Measurements from ENCODE around the gene ADAMTSL1.

Gene ADAMTSL1

GRCh38 chr9:18555105-18555883, 81.3 kb downstream of the ADAMTSL1 start:
- DNase-seq = no peak

GRCh38 chr9:18564018-18564880, 90.3 kb downstream of the ADAMTSL1 start:
- DNase-seq = no peak

- DNase-seq = no peak
Observed at GRCh38 chr9:18566121-18566520, 92.2 kb downstream of the ADAMTSL1 start.

- DNase-seq = no peak
Observed at GRCh38 chr9:18568973-18569372, 95.0 kb downstream of the ADAMTSL1 start.

GRCh38 chr9:18569941-18570630, 96.1 kb downstream of the ADAMTSL1 start:
- DNase-seq = no peak

- DNase-seq = no peak
Observed at GRCh38 chr9:18573021-18573556, 99.1 kb downstream of the ADAMTSL1 start.

DNA sequence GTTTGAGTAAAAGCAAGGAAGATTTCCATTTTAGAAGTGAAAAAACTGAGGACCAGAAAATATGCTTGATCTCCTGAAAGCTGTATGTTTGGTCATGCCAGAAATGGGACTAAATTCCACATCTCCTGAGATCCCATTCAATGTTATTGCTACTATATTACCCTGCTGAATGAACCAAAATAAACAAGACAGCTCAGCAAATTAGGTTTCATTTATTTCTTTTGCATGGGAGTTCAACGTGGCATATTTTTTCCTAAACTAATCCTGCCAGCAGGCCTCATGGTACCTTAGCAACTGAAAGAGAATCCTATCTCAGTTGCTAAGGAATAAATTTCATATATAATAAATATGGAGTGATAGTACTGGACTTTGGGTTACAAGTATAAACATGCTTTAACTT, 101.7 kb downstream of the ADAMTSL1 start:
- no peak for DNase-seq

DNA sequence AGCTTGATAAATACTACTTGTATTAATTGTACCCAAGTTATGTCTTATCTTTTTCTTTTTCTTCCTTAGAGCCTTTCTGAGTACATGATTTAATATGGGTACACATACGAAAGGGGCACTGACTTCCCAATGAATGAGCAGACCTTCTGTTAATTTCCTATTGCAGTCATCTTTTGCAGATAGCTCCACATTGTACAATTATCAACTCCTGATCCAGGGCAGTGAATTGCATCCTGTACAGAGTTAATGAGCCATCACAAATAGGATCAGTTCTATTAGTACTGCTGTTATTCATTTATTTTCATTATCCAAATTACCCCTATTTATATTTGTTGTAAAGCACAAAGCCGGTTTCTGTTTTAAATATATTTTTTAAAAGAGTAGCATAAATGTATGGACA, 105.6 kb downstream of the ADAMTSL1 start:
- DNase-seq = no peak

DNA sequence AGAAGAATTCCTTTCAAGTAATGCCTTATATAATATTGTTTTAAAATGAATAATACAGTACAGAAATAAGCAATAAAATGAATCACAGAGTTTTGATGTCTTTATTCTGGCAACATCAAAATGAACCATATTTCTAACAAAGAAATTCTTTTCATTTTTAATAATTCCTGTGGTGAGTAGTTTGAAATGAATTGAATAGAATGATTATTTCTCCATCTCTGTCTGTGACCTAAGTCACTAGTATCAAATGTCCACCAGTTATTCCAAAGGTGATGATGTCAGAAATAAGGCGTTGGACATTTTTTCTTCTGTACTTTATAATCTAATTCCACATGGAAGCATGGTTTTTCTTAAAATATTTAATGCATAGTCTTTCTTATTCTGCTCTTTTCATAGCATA, 106.2 kb downstream of the ADAMTSL1 start:
- no peak for DNase-seq

- DNase-seq = no peak
Observed at GRCh38 chr9:18585996-18586395, 112.0 kb downstream of the ADAMTSL1 start.

DNA sequence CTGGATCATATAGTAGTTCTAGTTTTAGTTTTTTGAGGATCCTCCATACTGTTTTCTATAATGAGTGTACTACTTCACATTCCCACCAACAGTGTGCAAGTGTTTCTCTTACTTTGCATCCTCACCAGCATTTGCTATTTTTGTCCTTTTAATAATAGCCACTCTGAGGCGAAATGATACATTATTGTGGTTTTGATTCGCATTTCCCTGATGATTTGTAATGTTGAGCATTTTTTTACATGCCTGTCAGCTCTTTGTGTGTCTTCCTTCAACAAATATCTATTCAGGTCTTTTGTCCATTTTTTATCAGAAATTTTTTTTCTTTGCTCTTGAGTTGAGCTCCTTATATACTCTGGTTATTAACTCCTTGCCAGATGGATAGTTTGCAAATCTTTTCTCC, 114.0 kb downstream of the ADAMTSL1 start:
- DNase-seq = no peak

DNA sequence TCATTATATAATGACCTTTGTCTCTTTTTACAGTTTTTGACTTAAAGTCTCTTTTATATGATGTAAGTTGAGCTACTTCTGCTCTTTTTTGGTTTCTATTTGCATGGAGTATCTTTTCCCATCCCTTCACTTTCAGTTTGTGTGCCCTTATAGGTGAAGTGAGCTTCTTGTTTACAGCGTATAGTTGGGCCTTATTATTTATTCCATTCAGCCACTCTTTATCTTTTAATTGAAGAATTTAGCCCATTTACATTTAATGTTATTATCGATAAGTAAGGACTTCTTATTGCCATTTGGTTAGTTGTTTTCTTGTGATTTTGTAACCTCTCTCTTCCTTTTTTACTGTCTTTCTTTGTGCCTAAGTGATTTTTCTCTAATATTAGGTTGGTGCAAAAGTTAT, 117.3 kb downstream of the ADAMTSL1 start:
- no peak for DNase-seq

DNA sequence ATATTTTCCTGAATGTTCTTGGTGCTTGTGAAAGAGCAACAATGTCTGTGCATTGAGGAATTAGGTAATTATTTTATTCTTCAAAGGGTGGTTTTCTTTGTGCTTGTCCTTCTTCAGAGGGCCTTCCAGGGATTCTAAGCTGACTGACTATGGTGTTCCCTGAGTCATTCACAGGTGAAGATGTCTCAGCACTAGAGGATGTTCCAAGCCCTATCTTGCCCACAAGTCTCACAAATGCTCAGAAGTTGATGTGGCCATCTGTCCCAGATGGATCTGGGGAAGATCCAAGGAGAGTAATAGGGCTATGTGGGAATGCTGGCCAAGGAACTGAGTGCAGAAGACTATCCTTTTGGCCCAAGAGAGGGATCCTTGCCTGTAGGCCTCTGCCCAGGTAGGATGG, 120.9 kb downstream of the ADAMTSL1 start:
- DNase-seq = no peak

GRCh38 chr9:18595597-18595996, 121.6 kb downstream of the ADAMTSL1 start:
- DNase-seq = no peak

GRCh38 chr9:18596920-18597319, 123.0 kb downstream of the ADAMTSL1 start:
- DNase-seq = no peak

DNA sequence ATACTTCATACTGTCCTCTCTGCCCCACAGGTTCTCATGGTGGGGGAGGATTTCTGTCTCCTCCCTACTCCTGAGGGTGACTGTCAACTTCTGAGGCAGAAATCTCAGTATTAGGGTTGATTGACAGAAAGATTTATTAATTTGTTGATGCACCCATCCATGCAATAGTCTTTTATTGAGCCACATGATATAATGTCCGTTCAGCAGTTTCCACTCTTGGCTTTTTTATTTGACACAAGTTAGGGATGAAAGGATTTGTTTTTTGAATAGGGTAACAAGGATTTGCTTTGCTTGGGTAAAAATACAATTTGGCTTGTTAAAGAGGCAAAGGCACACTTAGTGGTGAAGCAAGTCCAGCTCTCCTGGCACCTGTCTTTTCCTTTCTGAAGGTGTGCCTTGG, 125.0 kb downstream of the ADAMTSL1 start:
- DNase-seq = no peak

GRCh38 chr9:18601026-18601425, 127.1 kb downstream of the ADAMTSL1 start:
- no peak for DNase-seq

DNA sequence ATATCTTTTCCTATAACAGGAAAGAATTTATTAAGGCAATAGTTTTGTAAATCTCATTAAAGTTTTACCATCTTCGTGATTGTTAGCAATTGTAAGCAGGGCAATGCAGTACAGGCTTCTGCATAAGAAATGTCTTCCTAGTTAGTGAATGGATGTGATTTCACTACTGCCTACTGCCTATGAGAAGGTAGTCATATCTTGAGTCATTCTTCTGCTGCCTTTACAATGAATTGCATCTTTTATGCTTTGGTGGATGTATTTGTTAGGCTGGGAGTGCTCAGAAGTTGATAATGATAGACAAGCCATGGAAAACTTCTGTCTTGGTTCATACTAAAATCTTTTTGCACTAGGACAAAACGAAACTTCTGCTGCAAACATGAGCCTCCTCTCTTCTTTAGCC, 128.0 kb downstream of the ADAMTSL1 start:
- no peak for DNase-seq

DNA sequence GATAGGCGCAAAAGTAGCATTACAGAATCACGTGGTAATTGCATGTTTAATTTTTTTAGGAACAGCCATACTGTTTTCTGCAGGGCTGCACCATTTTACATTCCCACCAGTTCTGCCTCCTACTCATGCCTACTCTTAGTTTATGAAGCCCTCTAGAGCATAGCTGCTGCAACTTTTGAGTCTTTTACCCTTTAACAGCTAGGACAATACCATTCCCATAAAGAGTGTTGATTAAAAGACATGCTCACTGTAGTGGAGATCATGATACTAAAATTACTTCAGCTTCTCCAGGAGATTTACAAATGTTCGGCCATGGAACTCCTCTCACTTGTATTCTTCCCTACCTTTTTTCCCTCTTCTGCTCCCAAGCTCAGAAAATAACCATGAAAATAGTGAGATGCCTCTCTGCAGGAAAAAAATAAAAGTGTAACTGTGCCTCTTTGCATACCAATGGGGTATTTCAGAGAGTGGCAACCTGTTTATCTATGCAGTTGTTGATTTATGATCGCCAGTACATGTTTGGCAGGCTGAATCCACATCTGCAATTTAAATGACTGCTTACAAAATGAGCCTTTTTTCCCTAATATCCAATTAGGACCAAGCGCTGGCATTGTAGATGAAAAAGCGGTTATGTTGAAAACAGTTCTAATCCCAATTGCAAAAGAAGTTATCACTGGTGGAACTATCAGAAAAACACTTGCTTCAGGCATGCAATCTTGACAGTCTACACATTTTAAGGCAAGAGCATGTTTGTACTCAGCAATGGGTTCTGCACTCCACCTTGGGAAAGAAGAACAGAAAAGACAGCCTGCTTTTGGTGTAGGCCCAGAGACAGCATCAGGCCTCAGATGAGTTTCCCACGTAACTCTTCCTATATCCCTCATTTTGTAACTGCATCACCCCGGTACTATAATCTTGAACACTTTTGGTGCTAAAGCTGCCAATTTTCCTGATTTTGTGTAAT, 131.1 kb downstream of the ADAMTSL1 start:
- DNase-seq = no peak

DNA sequence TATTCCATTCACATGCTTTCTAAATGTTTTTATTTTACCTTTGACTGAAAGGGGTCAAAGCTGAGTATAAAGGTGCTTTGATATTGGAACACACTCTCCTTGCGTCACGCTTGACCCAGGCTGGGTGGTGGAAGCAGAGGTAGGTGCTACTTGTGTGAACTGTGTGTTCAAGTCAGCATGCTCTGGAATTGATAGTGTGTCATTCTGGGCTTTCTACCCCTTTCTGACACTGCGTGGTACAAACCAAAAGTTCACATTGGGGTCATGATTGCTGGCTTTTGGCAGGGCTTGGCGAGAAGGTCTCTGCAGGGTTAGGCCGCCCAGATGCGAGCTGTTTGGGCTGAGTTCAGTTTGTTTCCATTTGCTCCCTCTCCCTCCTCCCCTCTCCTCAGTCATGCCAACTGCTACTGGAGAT, 131.8 kb downstream of the ADAMTSL1 start:
- DNase-seq = no peak

GRCh38 chr9:18606281-18606680, 132.3 kb downstream of the ADAMTSL1 start:
- no peak for DNase-seq

DNA sequence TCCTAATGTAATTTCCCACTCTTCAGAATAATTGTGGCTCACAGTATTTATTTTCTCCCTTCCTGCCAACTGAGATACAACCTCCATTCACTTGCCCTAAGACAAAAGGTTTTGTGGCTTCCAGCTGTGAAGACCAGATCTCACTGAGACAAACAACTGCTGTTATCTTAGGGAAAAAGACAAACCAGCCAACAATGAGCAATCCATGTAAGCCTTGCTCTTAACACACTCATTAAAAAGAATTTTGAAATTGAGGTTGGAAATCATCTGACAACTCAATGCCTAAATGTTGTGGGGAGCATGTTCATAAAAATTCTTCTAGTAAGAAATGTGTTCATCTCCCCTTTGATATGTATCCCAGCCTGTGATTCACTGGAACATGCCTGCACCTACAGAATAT, 132.9 kb downstream of the ADAMTSL1 start:
- no peak for DNase-seq
